A673 (cell line): ENCODE results near the gene SPAG16.

ENCODE experiments used
- CTCF ChIP-seq: fragments of 300-800, 200-600 bp; sonication (generic); conservative IDR thresholded peaks from 2 replicates; pipeline ENCODE4 v1.5.1; 2017; ENCODE audit warnings: low read depth, mild to moderate bottlenecking, antibody characterized with exemption, low read length, moderate library complexity, mixed read lengths
- EZH2 ChIP-seq: fragments of 200-600 bp; sonication (generic); IDR thresholded peaks from 2 replicates; pipeline ENCODE4 v1.6.1; 2017; ENCODE audit warnings: borderline replicate concordance, low read depth, mild to moderate bottlenecking, mixed read lengths, antibody characterized with exemption, low read length; ENCODE audit not compliant: poor library complexity, severe bottlenecking

DNA sequence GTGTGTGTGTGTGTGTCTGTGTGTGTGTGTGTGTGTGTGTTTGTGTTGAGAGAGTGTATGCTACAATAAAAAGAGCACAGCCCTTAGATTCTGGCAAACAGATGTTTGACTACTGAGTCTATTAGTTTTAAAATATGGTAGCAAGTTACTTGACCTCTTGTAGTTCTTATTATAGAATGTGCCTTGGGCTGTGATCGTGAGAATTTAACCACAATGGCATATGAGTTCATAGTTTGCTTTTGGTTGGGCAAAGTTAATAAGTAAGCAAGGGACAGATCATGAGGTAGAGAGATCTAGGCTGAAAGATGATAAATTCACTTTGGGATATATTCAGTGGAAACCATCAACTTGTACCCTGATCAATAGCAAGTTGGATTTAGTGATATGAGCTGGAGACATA is 792.3 kb downstream of the SPAG16 start:
- TF ChIP-seq CTCF (no peak), EZH2 (no peak)
